Frontal cortex (tissue), 4 donors: ENCODE measurements around the gene DBNL. TPM values are rescaled to one million over a fixed set of nuclear protein-coding genes. Genes with fewer than 3 reads are reported as not detected.

ENCODE experiments used
- DNase-seq, 2 donors: peaks; one replicate each; pipeline ENCODE4 v3.0.0; 2012; ENCODE audit warnings: low spot score in 2 of 2
- FAIRE-seq: peaks from 2 replicates; lab custom pipeline; 2012; peaks lifted over from hg19 to GRCh38; lab: Jason Lieb, UNC
- total RNA-seq: library from RNA; depleted of rRNA; stranded (reverse); fragments of >200 nt; gene quantifications from one replicate; pipeline ENCODE4 v1.2.3, GENCODE V29; 2014
- donor health status: control.
- donor health status: control.
- donor health status: control.

The DBNL gene
- total RNA-seq, 1 donor from 2014 or later = 48.1 TPM

DNA sequence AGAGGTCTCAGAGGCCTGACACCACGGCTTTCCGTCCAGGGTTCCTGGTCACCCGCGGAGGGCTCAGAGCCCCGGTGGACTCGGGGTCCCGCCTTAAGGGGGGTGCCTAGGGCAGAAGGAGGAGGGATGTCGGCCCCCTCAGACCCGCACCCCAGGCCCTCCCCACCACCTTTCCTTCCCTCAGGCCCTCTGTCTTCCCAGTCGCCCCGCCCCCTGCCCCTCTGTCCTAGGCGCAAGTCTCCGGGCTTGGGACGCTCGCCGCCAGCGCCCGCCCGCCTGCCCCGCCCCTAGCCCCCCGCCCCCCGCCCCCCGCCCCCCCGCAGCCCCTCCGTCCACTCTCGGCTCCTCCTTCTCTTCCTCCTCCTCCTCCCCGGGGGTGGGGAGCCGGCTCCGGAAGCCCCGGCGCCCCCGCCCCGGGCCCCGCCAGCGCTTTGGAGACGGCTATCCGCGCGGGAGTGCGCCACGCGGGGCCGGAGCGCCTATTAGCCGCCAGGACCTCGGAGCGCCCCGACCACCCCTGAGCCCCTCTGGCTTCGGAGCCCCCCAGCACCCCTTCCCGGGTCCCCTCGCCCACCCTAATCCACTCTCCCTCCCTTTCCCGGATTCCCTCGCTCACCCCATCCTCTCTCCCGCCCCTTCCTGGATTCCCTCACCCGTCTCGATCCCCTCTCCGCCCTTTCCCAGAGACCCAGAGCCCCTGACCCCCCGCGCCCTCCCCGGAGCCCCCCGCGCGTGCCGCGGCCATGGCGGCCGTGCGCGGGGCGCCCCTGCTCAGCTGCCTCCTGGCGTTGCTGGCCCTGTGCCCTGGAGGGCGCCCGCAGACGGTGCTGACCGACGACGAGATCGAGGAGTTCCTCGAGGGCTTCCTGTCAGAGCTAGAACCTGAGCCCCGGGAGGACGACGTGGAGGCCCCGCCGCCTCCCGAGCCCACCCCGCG is 59.7 kb downstream of the DBNL start, which contains the start of gene AEBP1:
Gene AEBP1 (plus strand): TSS at position 423 of the 937 bp plus-strand sequence. CDS start 321 bp downstream, at position 744.
- FAIRE-seq = no peak
- DNase-seq = peak; percentile 55 to 71

DNA sequence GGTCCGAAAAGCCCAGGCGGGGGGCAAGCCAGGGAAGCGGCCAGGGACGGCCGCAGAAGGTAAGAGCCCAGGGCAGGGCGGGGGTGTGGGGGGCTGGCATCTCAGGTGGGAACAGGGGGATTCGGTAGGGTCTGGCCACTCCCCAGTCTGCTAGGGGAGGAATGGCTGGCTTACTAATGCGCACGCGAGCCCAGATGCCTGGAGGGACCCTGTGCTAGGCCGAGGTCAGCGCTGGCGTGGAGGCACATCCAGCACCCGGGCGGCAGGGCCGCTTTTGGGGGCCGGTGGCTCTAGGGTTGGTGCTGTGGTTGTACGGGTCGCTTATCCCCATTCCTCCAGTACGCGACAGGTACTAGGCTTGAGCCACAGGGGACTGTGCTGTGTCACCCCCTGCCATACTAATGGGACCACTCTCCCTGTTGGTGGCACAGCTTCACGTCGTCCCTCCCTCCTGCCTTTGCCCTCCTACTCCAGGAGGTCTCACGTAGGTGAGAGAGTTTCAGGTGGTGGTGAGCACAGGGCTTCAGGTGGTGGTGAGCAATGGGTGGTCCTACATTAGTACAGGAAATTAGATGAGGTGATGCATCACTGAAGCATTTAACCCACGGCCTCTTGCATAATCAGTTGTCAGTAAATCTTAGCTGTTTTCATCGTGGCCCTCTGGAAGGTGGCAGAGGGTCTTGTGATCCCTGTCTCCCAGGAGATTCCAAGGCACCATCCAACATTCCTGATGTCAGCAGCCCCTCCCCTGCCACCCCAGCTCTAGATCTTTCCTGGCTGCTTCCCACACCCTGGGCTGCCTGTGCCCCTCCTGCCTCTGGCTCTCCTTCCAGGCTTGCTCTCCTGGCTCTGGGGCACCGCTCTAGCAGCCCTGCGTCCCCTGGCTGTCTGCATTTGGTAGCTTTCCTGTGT is 60.6 kb downstream of the DBNL start:
- no peak for FAIRE-seq
- peak; percentile 62 to 66 for DNase-seq

DNA sequence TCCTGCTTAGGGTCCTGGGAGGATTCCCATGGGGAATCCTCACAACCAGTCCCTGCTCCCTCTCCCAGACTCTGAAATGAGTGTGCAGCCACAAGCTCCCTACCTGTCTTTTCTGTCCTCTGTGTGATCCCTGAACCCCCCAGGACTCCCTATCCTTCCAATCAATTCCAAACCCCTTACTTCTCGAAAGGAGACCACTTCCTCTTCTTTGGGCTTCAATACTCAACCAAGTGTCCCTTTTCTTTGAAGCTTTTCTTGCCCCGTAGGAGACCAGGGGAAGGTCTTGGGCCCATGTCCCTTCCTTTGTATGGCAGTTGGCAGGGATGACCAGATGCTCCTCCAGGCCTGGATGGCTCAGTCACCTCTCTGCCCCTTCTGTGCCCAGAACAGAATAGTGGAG is 61.3 kb downstream of the DBNL start:
- FAIRE-seq (no peak), DNase-seq (no peak)

DNA sequence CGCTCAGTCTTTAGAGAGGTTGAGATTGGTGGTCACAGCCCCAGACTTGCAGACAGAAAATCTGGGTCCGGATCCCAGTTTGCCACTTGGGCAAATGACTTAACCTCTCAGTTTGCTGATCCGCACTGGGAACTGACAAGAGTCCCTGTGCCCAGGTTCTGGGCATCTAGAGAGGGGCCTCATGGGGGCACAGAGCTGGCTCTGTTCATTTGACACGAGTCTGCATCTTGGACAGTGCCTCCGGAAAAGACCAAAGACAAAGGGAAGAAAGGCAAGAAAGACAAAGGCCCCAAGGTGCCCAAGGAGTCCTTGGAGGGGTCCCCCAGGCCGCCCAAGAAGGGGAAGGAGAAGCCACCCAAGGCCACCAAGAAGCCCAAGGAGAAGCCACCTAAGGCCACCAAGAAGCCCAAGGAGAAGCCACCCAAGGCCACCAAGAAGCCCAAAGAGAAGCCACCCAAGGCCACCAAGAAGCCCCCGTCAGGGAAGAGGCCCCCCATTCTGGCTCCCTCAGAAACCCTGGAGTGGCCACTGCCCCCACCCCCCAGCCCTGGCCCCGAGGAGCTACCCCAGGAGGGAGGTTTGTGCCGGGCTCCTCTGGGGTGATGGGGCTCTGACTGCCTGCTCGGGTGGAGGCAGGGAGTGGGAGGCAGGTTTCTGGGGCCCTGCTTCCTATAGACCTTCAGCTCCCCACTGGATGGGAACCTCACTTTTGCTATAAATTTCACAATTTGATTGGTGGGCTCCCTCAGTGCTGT is 62.0 kb downstream of the DBNL start:
- FAIRE-seq (no peak), DNase-seq (no peak)

DNA sequence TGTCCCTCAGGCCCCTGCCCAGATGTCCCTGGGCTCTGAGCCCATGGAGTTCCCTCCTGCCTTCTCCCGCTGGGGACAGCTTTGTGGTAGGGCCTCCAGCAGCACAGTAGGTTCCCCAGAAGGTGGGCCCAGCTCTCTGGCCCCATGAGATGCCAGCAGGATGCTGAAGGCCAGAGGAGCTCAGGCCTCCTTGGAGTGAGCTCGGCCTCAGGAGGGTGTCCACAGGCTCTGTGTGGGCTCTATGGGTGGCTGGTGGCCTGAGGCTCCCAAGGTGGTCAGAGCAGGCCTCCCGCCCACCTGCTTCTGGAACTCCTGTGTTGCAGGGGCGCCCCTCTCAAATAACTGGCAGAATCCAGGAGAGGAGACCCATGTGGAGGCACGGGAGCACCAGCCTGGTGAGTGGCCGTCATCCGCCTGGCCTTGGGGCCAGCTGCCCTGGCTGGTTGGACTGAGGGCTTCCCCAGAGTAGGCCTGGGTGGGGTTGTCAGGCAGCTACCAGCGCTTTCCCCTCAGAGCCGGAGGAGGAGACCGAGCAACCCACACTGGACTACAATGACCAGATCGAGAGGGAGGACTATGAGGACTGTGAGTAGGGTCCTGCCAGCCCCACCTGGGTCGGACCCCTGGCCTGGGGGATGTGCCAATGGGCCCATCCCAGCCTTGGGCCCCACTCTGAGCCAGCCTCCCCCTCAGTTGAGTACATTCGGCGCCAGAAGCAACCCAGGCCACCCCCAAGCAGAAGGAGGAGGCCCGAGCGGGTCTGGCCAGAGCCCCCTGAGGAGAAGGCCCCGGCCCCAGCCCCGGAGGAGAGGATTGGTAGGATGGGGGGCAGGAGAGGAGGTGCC is 62.8 kb downstream of the DBNL start:
- DNase-seq = no peak
- no peak for FAIRE-seq

DNA sequence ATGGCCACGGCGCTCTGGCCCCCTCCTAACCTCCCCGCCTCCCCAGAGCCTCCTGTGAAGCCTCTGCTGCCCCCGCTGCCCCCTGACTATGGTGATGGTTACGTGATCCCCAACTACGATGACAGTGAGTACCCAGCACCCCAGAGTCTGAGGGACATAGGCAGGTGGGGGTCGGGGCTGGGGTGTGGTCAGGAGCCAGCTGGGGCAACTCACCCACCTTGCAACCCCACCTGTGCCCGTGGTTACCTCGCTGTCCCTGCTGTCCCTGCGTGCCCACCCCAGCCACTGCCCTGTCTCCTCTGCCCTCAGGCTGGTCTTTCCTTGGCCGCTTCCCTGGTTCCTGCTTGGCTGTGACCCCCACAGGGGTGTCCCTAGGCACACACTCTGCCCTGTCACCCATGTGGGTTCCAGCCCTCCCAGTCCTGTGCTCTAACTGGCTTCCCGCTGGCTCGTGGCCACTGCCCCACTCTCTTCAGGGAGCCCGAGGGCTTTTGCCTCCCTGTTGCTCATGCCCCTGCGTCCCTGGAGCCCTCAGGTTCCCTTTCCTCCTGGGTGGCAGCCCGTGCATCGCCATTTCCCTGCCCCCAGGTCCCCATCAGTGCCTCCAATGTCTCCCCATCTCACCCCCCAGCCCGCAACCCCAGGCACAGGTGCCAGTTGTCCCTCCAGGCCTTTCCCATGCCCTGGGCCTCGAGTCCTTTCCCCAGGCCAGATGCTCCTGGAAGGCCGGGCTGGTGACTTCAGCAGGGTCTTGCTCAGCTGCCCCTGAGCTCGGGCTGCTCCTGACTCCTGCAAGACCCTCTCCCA is 63.7 kb downstream of the DBNL start:
- no peak for FAIRE-seq
- DNase-seq = no peak

DNA sequence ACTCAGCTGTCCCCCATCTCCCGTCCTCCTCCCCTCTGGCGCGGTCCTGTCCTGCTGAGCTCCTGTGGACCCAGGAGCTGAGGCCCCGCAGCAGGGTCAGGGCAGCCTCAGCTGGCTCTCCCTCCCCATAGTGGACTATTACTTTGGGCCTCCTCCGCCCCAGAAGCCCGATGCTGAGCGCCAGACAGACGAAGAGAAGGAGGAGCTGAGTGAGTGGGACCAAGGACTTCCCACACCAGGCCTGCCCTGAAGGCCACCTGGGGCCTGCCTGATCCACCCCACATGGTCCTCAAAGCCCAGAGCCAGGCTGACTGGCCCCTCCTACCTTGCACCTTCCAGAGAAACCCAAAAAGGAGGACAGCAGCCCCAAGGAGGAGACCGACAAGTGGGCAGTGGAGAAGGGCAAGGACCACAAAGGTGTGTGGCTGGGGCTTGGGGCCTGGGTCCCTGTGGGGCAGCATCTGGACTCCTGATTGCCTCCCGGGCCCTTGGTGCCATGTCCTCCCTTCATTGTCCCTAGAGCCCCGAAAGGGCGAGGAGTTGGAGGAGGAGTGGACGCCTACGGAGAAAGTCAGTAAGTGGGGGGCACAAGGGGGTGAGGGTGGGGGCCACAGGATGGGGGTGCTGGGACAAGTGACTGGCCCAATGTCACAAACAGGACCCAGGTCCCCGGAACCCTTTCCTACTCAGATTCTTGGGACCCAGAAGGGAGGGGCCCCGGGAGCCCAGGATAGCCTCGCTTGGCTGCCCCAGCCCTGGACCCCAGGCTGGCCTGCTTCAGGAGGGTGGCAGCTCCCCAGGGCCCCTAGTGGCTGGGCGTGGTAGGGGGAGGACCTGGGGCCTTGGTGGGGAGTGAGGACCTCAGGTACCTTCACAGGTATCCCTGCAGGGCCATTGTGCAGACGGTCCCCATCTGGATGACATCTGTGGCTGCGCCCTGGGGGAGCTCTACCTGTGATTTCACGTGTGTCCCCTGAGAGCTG is 64.6 kb downstream of the DBNL start:
- no peak for FAIRE-seq
- DNase-seq = no peak

DNA sequence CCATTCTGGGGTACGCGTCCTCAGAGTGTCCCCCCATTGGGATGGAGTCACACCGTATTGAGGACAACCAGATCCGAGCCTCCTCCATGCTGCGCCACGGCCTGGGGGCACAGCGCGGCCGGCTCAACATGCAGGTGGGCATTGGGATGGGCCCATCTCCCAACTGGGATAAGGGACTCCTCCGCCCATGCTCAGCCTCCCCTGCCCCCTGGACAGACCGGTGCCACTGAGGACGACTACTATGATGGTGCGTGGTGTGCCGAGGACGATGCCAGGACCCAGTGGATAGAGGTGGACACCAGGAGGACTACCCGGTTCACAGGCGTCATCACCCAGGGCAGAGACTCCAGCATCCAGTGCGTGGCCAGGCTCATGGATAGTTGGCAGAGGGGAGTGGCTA is 65.5 kb downstream of the DBNL start:
- DNase-seq (no peak), FAIRE-seq (no peak)

DNA sequence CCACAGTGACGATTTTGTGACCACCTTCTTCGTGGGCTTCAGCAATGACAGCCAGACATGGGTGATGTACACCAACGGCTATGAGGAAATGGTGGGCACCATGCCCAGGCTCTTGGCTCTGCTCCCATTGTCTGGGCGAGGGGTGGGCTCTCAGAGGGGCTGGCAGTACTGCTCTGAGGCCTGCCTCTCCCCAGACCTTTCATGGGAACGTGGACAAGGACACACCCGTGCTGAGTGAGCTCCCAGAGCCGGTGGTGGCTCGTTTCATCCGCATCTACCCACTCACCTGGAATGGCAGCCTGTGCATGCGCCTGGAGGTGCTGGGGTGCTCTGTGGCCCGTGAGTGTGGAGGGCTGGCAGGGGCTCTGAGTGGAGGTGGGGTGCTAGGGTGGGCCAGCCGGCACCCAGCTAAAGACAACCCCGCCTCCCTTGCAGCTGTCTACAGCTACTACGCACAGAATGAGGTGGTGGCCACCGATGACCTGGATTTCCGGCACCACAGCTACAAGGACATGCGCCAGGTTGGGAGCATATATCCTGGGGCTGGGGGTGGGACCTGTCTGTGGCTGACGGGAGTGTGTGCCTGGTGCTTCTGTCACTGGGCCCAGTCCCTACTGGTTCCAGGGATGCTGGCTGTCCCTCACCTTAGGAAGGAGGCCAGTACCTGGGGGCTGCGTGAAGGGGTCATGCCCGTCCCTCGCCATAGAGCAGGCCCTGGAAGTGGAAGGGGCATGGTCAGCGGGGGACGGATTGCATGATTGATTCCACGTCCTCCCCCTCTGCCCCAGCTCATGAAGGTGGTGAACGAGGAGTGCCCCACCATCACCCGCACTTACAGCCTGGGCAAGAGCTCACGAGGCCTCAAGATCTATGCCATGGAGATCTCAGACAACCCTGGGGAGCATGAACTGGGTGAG is 66.5 kb downstream of the DBNL start:
- DNase-seq = no peak
- FAIRE-seq = no peak

Other genes with a start within 250 kb of the DBNL start
- gene MRPS24, start 175.2 kb upstream of the DBNL start, total RNA-seq = 25.3 TPM
- 42.8 TPM for gene URGCP, start 138.1 kb upstream of the DBNL start, total RNA-seq
- gene UBE2D4, start 118.3 kb upstream of the DBNL start, total RNA-seq = 9.0 TPM
- gene SPDYE1, start 46.8 kb upstream of the DBNL start, total RNA-seq = not detected
- 4.5 TPM for gene PGAM2, start 20.9 kb downstream of the DBNL start, total RNA-seq
- 3.7 TPM for gene POLM, start 37.8 kb downstream of the DBNL start, total RNA-seq
- gene AEBP1, start 59.6 kb downstream of the DBNL start, total RNA-seq = 4.1 TPM
- gene POLD2, start 78.8 kb downstream of the DBNL start, total RNA-seq = 46.1 TPM
- gene MYL7, start 96.6 kb downstream of the DBNL start, total RNA-seq = 1.6 TPM
- gene GCK, start 144.7 kb downstream of the DBNL start, total RNA-seq = 6.5 TPM
- gene YKT6, start 156.3 kb downstream of the DBNL start, total RNA-seq = 53.0 TPM